ENCODE measurements around the gene PDE6B.

DNA sequence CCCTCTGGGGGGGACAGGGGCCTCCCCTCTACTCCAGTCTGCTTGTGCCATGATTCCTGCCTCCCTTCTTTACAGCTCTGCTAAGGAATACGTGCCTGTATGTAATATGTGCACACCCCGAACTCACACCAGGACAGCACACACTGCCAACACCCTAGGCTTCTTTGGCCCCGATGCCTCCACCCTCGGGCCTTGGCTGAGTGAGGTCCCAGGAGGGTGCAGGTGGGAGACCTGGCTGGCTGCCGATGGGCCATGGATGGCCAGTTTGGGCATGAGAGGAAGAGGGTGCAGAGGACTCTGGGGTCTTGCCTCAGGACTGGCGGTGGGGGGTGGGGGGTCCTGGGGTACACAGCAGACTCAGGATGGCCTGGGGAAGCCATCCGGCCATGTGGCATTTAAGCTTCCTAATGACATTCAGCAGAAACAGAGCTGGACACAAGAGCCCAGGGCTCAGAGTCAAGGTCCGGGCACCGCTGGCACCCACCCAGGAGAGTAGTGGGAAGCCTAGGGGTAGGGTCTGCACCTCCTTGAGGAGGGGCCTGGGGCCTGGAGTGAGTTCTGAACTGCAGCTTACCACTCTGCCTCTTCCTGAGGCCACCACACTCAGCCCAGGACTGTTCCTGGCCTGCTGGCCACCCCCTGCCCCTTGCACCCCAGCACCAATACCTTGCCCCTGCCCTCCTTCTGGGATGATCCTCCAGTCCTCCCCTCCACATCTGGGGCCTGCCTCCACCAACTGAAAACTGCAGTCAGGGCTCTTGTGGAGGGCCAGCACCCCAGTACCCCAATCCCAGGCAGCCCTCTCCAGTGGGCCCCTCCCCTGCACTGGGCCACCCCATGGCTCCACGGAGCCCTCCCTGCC lies 78.2 kb downstream of the PDE6B start:
- TF ChIP-seq EP300 (IDR thresholded peaks at IDR 0.05): no peak
- no peak for TF ChIP-seq CTCF (IDR thresholded peaks at IDR 0.05)

Measured in upper lobe of left lung (tissue), 4 donors.